Measurements from ENCODE around the gene MRPL55. TPM values are rescaled to one million over a fixed set of nuclear protein-coding genes. Genes with fewer than 3 reads are reported as not detected.

Gene MRPL55
- total RNA-seq, 1 donor from 2014 or later: 61.7 TPM

GRCh38 chr1:228089519-228090380 is 19.3 kb downstream of the MRPL55 start:
- intact Hi-C loops (cut with micrococcal nuclease): loop anchor here (10.0 kb wide), 1 partner anchor 325 kb away; no protein-coding TSS in a partner anchor
- Mint-ChIP-seq H3K27me3 (ENCODE audit: insufficient read depth) (no peaks in the 10 kb centered on the region), H3K36me3 (ENCODE audit: low read depth) (peaks cover 62% of the 10 kb centered on the region), H3K27ac (no peak overlapping the region), H3K4me3 (no peak overlapping the region), H3K9me3 (peaks cover 8% of the 10 kb centered on the region), H3K4me1 (ENCODE audit: low read depth) (peaks cover 77% of the 10 kb centered on the region)
- DNase-seq (ENCODE audit: low spot score): no peak

- peaks cover 82% of the 10 kb centered on the region for H3K4me1 Mint-ChIP-seq (ENCODE audit: low read depth)
- no peaks in the 10 kb centered on the region for H3K27me3 Mint-ChIP-seq (ENCODE audit: insufficient read depth)
- H3K36me3 Mint-ChIP-seq (ENCODE audit: low read depth): peaks cover 60% of the 10 kb centered on the region
- intact Hi-C loops (cut with micrococcal nuclease): loop anchor here (10.0 kb wide), 1 partner anchor 324 kb away; no protein-coding TSS in a partner anchor
- H3K27ac Mint-ChIP-seq: peak overlapping the region; percentile 23
- DNase-seq (ENCODE audit: low spot score): no peak
- no peaks in the 10 kb centered on the region for H3K9me3 Mint-ChIP-seq
- peak overlapping the region; percentile 37 for H3K4me3 Mint-ChIP-seq
Observed at GRCh38 chr1:228088586-228089498, 20.3 kb downstream of the MRPL55 start.

DNA sequence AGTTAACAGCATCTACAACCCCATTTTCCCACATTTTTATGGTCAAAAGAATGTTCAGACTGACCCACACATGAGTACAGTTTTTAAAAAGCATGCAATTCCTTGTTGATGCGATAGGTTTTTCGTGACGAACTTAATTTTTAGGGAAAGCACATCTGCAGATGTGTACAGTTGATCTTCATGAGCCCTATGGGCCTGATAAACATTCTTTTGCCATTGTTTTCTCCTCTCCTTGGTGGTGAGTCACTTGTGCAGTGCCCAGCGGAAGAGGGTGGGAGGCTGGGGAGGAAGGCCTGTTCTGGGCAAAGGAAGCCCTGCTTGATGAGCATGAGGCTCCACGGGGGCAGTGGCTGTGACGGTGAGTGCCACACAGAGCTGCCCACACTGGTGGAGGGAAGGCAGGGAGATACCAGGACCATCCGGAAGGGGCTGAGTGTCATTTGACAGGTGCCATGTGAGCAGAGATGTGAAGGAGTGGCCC is 21.3 kb downstream of the MRPL55 start:
- no peaks in the 10 kb centered on the region for H3K27me3 Mint-ChIP-seq (ENCODE audit: insufficient read depth)
- peaks cover 82% of the 10 kb centered on the region for H3K4me1 Mint-ChIP-seq (ENCODE audit: low read depth)
- H3K4me3 Mint-ChIP-seq: peak overlapping the region; percentile 34
- intact Hi-C loops (cut with micrococcal nuclease): loop anchor here (10.0 kb wide), 1 partner anchor 323 kb away; no protein-coding TSS in a partner anchor
- no peaks in the 10 kb centered on the region for H3K9me3 Mint-ChIP-seq
- peaks cover 62% of the 10 kb centered on the region for H3K36me3 Mint-ChIP-seq (ENCODE audit: low read depth)
- DNase-seq (ENCODE audit: low spot score): no peak
- peak overlapping the region; percentile 73 for H3K27ac Mint-ChIP-seq

GRCh38 chr1:228085287-228085951 is 23.7 kb downstream of the MRPL55 start:
- intact Hi-C loops (cut with micrococcal nuclease): loop anchor here (10.0 kb wide), 1 partner anchor 321 kb away; no protein-coding TSS in a partner anchor
- H3K36me3 Mint-ChIP-seq (ENCODE audit: low read depth): peaks cover 44% of the 10 kb centered on the region
- H3K27ac Mint-ChIP-seq: peak overlapping the region; percentile 82
- H3K9me3 Mint-ChIP-seq: no peaks in the 10 kb centered on the region
- H3K27me3 Mint-ChIP-seq (ENCODE audit: insufficient read depth): no peaks in the 10 kb centered on the region
- H3K4me3 Mint-ChIP-seq: peak overlapping the region; percentile 97
- DNase-seq (ENCODE audit: low spot score): no peak
- H3K4me1 Mint-ChIP-seq (ENCODE audit: low read depth): peaks cover 65% of the 10 kb centered on the region

- H3K27ac Mint-ChIP-seq: peak overlapping the region; percentile 82
- intact Hi-C loops (cut with micrococcal nuclease): loop anchor here (10.0 kb wide), 1 partner anchor 320 kb away; no protein-coding TSS in a partner anchor
- no peaks in the 10 kb centered on the region for H3K27me3 Mint-ChIP-seq (ENCODE audit: insufficient read depth)
- DNase-seq (ENCODE audit: low spot score): no peak
- no peaks in the 10 kb centered on the region for H3K9me3 Mint-ChIP-seq
- H3K4me3 Mint-ChIP-seq: peak overlapping the region; percentile 97
- peaks cover 41% of the 10 kb centered on the region for H3K36me3 Mint-ChIP-seq (ENCODE audit: low read depth)
- peaks cover 60% of the 10 kb centered on the region for H3K4me1 Mint-ChIP-seq (ENCODE audit: low read depth)
Observed at GRCh38 chr1:228084797-228085196, 24.3 kb downstream of the MRPL55 start.

DNA sequence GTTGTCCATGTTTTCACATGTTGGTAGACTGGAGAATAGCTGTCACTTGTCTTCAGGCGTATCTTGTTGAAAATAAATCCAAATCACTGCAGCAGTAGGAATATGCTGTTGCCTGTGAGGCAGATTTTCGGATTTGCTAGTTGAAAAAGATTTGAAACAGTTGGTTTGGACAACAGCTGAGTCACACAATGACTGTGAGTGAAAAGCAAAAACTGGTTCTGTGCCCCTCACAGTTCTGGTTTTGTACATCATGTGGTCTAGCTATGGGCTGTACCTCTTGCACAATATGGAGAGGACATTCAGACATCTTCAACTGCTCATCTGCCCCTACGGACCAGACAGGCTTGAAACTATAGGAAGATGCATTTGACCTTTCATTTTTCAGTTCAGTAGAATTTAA is 24.8 kb downstream of the MRPL55 start:
- peak overlapping the region; percentile 97 for H3K4me3 Mint-ChIP-seq
- intact Hi-C loops (cut with micrococcal nuclease): loop anchor here (10.0 kb wide), 1 partner anchor 320 kb away; no protein-coding TSS in a partner anchor
- peaks cover 40% of the 10 kb centered on the region for H3K36me3 Mint-ChIP-seq (ENCODE audit: low read depth)
- H3K4me1 Mint-ChIP-seq (ENCODE audit: low read depth): peaks cover 56% of the 10 kb centered on the region
- H3K9me3 Mint-ChIP-seq: no peaks in the 10 kb centered on the region
- DNase-seq (ENCODE audit: low spot score): no peak
- H3K27me3 Mint-ChIP-seq (ENCODE audit: insufficient read depth): no peaks in the 10 kb centered on the region
- peak overlapping the region; percentile 91 for H3K27ac Mint-ChIP-seq

DNA sequence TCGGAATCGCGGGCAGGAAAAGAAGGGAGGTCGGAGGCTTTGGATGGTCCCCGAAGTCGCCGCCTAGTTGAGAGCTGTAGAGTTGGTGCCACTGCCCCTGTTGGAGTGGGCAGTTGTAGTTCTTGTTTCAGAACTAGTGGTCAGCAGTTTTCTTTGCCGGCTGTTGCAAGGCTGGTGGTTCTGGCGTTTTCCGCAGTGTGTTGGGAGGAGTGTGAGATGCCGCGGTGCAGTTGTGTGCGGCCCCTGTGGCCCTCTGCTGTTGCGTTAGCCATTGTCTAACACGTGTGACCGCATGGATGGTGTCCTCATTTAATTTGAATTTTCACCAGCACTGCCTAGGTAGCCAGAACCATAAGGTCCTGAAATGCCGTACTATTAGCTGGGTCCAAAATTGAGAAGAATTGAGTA is 25.2 kb downstream of the MRPL55 start:
- H3K4me1 Mint-ChIP-seq (ENCODE audit: low read depth): peaks cover 52% of the 10 kb centered on the region

GRCh38 chr1:228082918-228083870 is 25.9 kb downstream of the MRPL55 start:
- peak; percentile 40 for DNase-seq (ENCODE audit: low spot score)
- peak overlapping the region; percentile 91 for H3K27ac Mint-ChIP-seq
- intact Hi-C loops (cut with micrococcal nuclease): loop anchor here (1.0 to 10.0 kb wide), 13 partner anchors 20 to 541 kb away; partner anchors contain the start of genes C1orf35, GUK1, JMJD4 and MRPL55
- H3K4me3 Mint-ChIP-seq: peak overlapping the region; percentile 97
- H3K36me3 Mint-ChIP-seq (ENCODE audit: low read depth): peaks cover 33% of the 10 kb centered on the region
- no peaks in the 10 kb centered on the region for H3K27me3 Mint-ChIP-seq (ENCODE audit: insufficient read depth)
- peaks cover 46% of the 10 kb centered on the region for H3K4me1 Mint-ChIP-seq (ENCODE audit: low read depth)
- H3K9me3 Mint-ChIP-seq: no peaks in the 10 kb centered on the region

More for the DNA sequence above, 25.2 kb downstream of the MRPL55 start:
- no peaks in the 10 kb centered on the region for H3K27me3 Mint-ChIP-seq (ENCODE audit: insufficient read depth)
- H3K4me3 Mint-ChIP-seq: peak overlapping the region; percentile 97
- no peak for DNase-seq (ENCODE audit: low spot score)
- H3K27ac Mint-ChIP-seq: peak overlapping the region; percentile 91
- intact Hi-C loops (cut with micrococcal nuclease): loop anchor here (10.0 kb wide), 1 partner anchor 319 kb away; no protein-coding TSS in a partner anchor
- peaks cover 38% of the 10 kb centered on the region for H3K36me3 Mint-ChIP-seq (ENCODE audit: low read depth)
- H3K9me3 Mint-ChIP-seq: no peaks in the 10 kb centered on the region

GRCh38 chr1:228082214-228082917 is 26.7 kb downstream of the MRPL55 start, which contains the start of gene ARF1:
Gene ARF1 (plus strand): TSS chr1:228082708. CDS start chr1:228097115, 14,407 bp downstream.
- H3K9me3 Mint-ChIP-seq: no peaks in the 10 kb centered on the region
- peaks cover 38% of the 10 kb centered on the region for H3K4me1 Mint-ChIP-seq (ENCODE audit: low read depth)
- peaks cover 28% of the 10 kb centered on the region for H3K36me3 Mint-ChIP-seq (ENCODE audit: low read depth)
- H3K27me3 Mint-ChIP-seq (ENCODE audit: insufficient read depth): no peaks in the 10 kb centered on the region
- H3K4me3 Mint-ChIP-seq: peak within 1 kb of the TSS; percentile 97
- intact Hi-C loops (cut with micrococcal nuclease): loop anchor here (1.0 to 10.0 kb wide), 13 partner anchors 21 to 540 kb away; partner anchors contain the start of genes C1orf35, GUK1, JMJD4 and MRPL55
- peak; percentile 91 for DNase-seq (ENCODE audit: low spot score)
- peak within 1 kb of the TSS; percentile 91 for H3K27ac Mint-ChIP-seq

- intact Hi-C loops (cut with micrococcal nuclease): loop anchor here (1.0 to 10.0 kb wide), 13 partner anchors 22 to 539 kb away; partner anchors contain the start of genes C1orf35, GUK1, JMJD4 and MRPL55
- no peak for DNase-seq (ENCODE audit: low spot score)
- Mint-ChIP-seq H3K27ac (peak overlapping the region; percentile 81), H3K4me1 (ENCODE audit: low read depth) (peaks cover 31% of the 10 kb centered on the region), H3K9me3 (no peaks in the 10 kb centered on the region), H3K27me3 (ENCODE audit: insufficient read depth) (no peaks in the 10 kb centered on the region), H3K4me3 (peak overlapping the region; percentile 88), H3K36me3 (ENCODE audit: low read depth) (peaks cover 28% of the 10 kb centered on the region)
Observed at GRCh38 chr1:228081578-228082213, 27.4 kb downstream of the MRPL55 start.
